ENCODE results near the gene NXPH3. TPM values are rescaled to one million over a fixed set of nuclear protein-coding genes. Genes with fewer than 3 reads are reported as not detected.
A peak's percentile ranks its signal among the peaks of the same experiment; 100 is the strongest.
"Not testable (repeated sequence)": the region's sequence is repeated elsewhere in the genome, so short reads cannot be mapped to it uniquely, and the experiment has no call there.

NXPH3 gene
- total RNA-seq, 1 experiment from 2014 or later = not detected

- DNase-seq (ENCODE audit: low read depth) = no peak
Observed at GRCh38 chr17:49554694-49555494, 20.8 kb upstream of the NXPH3 start.

GRCh38 chr17:49555495-49556222 lies 20.0 kb upstream of the NXPH3 start:
- no peak for DNase-seq (ENCODE audit: low read depth)

GRCh38 chr17:49556223-49556943 lies 19.3 kb upstream of the NXPH3 start:
- DNase-seq (ENCODE audit: low read depth) = peak; percentile 74

GRCh38 chr17:49557312-49558024 lies 18.2 kb upstream of the NXPH3 start:
- DNase-seq (ENCODE audit: low read depth) = peak; percentile 42

GRCh38 chr17:49564638-49565037 lies 11.0 kb upstream of the NXPH3 start:
- no peak for DNase-seq (ENCODE audit: low read depth)

GRCh38 chr17:49565948-49566491 lies 9.7 kb upstream of the NXPH3 start:
- no peak for DNase-seq (ENCODE audit: low read depth)

- DNase-seq (ENCODE audit: low read depth) = no peak
Observed at GRCh38 chr17:49566668-49567071, 9.0 kb upstream of the NXPH3 start.

GRCh38 chr17:49567104-49567521 lies 8.6 kb upstream of the NXPH3 start:
- no peak for DNase-seq (ENCODE audit: low read depth)

- DNase-seq (ENCODE audit: low read depth) = peak; percentile 82
Observed at GRCh38 chr17:49567871-49568694, 7.6 kb upstream of the NXPH3 start.

GRCh38 chr17:49568695-49569047 lies 7.0 kb upstream of the NXPH3 start:
- DNase-seq (ENCODE audit: low read depth) = not testable (repeated sequence)

GRCh38 chr17:49570540-49571242 lies 5.0 kb upstream of the NXPH3 start:
- DNase-seq (ENCODE audit: low read depth) = no peak

- no peak for DNase-seq (ENCODE audit: low read depth)
Observed at GRCh38 chr17:49571283-49571682, 4.4 kb upstream of the NXPH3 start.

- no peak for DNase-seq (ENCODE audit: low read depth)
Observed at GRCh38 chr17:49571764-49572163, 3.9 kb upstream of the NXPH3 start.

GRCh38 chr17:49572226-49572625 lies 3.4 kb upstream of the NXPH3 start:
- no peak for DNase-seq (ENCODE audit: low read depth)

- no peak for DNase-seq (ENCODE audit: low read depth)
Observed at GRCh38 chr17:49572806-49573420, 2.8 kb upstream of the NXPH3 start.

GRCh38 chr17:49573510-49574322 lies 2.0 kb upstream of the NXPH3 start:
- DNase-seq (ENCODE audit: low read depth) = no peak

- DNase-seq (ENCODE audit: low read depth) = no peak
Observed at GRCh38 chr17:49574323-49574781, 1.3 kb upstream of the NXPH3 start.

GRCh38 chr17:49574945-49575678 lies 559 bp upstream of the NXPH3 start:
- DNase-seq (ENCODE audit: low read depth) = no peak

All from Daoy (cell line).